Measurements from ENCODE around the gene HOXD13.

Gene HOXD13

GRCh38 chr2:176082824-176083751, 9.4 kb upstream of the HOXD13 start:
- no peak overlapping the region for H3K27ac Mint-ChIP-seq

GRCh38 chr2:176083796-176084261, 8.7 kb upstream of the HOXD13 start, which contains the start of gene EVX2:
EVX2 (minus strand) TSS chr2:176083962; CDS start chr2:176083776, 186 bp downstream.
- Mint-ChIP-seq H3K27ac (no peak within 1 kb of the TSS), H3K27me3 (ENCODE audit: low read depth) (peaks cover 100% of the 10 kb centered on the region), H3K9me3 (peaks cover 6% of the 10 kb centered on the region), H3K4me1 (peaks cover 45% of the 10 kb centered on the region), H3K36me3 (ENCODE audit: low read depth) (no peaks in the 10 kb centered on the region), H3K4me3 (peak within 1 kb of the TSS in 2 of 3 experiments; percentile 50)
- TF ChIP-seq CTCF (IDR thresholded peaks at IDR 0.05; ENCODE audit: unreplicated experiment in 3 of 3) = no peak

More at GRCh38 chr2:176082824-176083751, 9.4 kb upstream of the HOXD13 start:
- Mint-ChIP-seq H3K9me3 (peaks cover 6% of the 10 kb centered on the region), H3K27me3 (ENCODE audit: low read depth) (peaks cover 100% of the 10 kb centered on the region), H3K4me1 (peaks cover 44% of the 10 kb centered on the region), H3K4me3 (peak overlapping the region in 2 of 3 experiments; percentile 36 to 50), H3K36me3 (ENCODE audit: low read depth) (no peaks in the 10 kb centered on the region)
- no peak for TF ChIP-seq CTCF (IDR thresholded peaks at IDR 0.05; ENCODE audit: unreplicated experiment in 3 of 3)

GRCh38 chr2:176084611-176085119, 7.9 kb upstream of the HOXD13 start:
- Mint-ChIP-seq H3K36me3 (ENCODE audit: low read depth) (no peaks in the 10 kb centered on the region), H3K4me3 (peak overlapping the region in 2 of 3 experiments; percentile 40 to 50), H3K9me3 (peaks cover 6% of the 10 kb centered on the region)

GRCh38 chr2:176085120-176085788, 7.3 kb upstream of the HOXD13 start:
- peaks cover 37% of the 10 kb centered on the region for H3K4me1 Mint-ChIP-seq
- H3K4me3 Mint-ChIP-seq = no peak overlapping the region
- TF ChIP-seq CTCF (IDR thresholded peaks at IDR 0.05; ENCODE audit: unreplicated experiment in 3 of 3) = no peak
- H3K27ac Mint-ChIP-seq = no peak overlapping the region
- peaks cover 6% of the 10 kb centered on the region for H3K9me3 Mint-ChIP-seq
- peaks cover 100% of the 10 kb centered on the region for H3K27me3 Mint-ChIP-seq (ENCODE audit: low read depth)
- no peaks in the 10 kb centered on the region for H3K36me3 Mint-ChIP-seq (ENCODE audit: low read depth)

More at GRCh38 chr2:176084611-176085119, 7.9 kb upstream of the HOXD13 start:
- H3K4me1 Mint-ChIP-seq = peaks cover 37% of the 10 kb centered on the region
- peaks cover 100% of the 10 kb centered on the region for H3K27me3 Mint-ChIP-seq (ENCODE audit: low read depth)
- no peak overlapping the region for H3K27ac Mint-ChIP-seq
- no peak for TF ChIP-seq CTCF (IDR thresholded peaks at IDR 0.05; ENCODE audit: unreplicated experiment in 3 of 3)

- Mint-ChIP-seq H3K4me1 (peaks cover 34% of the 10 kb centered on the region), H3K9me3 (peaks cover 4% of the 10 kb centered on the region), H3K4me3 (peak overlapping the region; percentile 17 to 43 (median 25)), H3K36me3 (ENCODE audit: low read depth) (no peaks in the 10 kb centered on the region), H3K27ac (no peak overlapping the region), H3K27me3 (ENCODE audit: low read depth) (peaks cover 100% of the 10 kb centered on the region)
- TF ChIP-seq CTCF (IDR thresholded peaks at IDR 0.05; ENCODE audit: unreplicated experiment in 3 of 3) = peak; percentile 62 to 68 (median 64)
Observed at GRCh38 chr2:176085861-176086771, 6.4 kb upstream of the HOXD13 start.

Measured in nephron (organoid).